NCI-H82 (cell line): ENCODE measurements around the gene RHBDL1.

Source experiments
- DNase-seq: peaks from one replicate; lab custom pipeline; 2025; lab: John Stamatoyannopoulos, UW

Gene RHBDL1

DNA sequence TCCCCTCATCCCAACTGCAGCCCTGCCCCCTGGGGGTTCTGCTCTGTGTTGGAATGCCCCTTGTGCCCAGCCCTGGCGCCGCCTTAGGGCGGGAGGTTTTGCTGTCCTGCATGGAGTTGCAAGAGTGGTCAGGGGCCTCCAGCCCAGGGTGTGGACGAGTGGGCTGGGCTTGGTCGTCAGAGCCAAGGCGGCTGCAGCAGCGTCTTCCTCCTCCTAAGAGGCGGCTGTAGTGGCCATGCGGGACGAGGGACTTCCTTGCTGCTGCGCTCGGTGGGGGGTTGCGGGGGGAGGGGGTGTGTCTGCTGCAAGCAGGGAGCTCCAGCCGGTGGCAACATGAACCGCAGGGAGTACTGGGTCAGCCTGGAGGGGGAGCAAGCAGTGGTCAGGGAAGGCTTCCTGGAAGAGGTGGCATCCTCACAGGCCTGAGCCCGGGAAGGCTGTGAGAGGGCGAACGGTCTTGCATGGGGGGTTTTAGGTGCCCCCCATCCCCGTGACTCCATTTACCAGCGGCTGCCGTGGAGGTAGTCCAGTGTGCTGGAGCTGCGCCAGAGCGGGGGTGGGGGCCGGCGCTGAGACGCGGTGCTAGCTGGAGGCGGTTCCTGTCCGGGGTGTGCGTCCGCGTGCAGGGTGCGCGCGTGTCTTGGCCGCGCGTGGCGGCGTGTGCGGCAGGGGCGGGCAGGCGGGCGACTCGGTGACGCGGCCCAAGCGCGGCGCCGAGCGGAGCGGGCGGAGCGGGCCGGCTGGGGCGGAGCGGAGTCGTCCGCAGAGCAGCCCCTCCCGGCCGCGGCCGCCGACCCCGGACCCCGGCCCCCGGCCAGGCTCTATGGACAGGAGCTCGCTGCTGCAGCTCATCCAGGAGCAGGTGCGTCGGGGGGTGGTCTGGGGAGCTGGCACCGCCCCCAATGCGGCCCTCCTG is at the start of gene RHBDL1:
Gene RHBDL1, plus strand, starts transcription at position 704 of the 916 bp plus-strand sequence. Its CDS starts 120 bp downstream, at position 824.
- peak; percentile 68 for DNase-seq

DNA sequence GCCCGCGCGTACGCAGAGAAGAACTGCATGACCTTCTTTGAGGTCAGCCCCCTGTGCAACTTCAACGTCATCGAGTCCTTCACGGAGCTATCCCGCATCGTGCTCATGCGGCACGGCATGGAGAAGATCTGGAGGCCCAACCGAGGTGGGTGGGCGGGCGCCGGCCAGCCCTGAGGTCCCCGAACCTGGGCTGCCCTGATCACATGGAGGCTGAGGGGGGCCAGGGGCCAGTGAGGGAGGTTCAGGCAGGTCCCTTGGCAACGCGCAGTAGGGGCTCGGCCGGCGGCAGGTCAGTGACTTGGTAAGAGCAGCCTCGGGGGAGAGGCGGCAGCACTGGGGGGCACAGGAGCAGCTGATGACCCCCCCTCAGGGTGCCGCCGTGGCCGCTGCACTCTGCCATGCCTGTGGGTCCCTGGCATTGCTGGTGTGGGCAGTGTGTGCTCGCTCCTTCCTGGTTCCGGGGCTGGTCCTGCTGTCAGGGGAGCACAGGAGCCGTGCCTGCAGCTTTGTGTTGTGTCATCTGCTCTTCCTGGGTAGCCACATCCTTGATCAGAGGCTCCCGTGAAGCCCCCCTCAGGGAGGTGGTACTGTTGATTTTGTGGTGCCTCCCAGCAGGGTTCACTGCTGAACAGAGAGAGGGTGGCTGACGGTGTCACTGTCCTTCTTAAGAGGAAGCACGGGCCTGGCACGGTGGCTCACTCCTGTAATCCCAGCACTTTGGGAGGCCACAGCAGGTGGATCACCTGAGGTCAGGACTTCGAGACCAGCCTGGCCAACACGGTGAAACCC is 49.3 kb upstream of the RHBDL1 start:
- no peak for DNase-seq

DNA sequence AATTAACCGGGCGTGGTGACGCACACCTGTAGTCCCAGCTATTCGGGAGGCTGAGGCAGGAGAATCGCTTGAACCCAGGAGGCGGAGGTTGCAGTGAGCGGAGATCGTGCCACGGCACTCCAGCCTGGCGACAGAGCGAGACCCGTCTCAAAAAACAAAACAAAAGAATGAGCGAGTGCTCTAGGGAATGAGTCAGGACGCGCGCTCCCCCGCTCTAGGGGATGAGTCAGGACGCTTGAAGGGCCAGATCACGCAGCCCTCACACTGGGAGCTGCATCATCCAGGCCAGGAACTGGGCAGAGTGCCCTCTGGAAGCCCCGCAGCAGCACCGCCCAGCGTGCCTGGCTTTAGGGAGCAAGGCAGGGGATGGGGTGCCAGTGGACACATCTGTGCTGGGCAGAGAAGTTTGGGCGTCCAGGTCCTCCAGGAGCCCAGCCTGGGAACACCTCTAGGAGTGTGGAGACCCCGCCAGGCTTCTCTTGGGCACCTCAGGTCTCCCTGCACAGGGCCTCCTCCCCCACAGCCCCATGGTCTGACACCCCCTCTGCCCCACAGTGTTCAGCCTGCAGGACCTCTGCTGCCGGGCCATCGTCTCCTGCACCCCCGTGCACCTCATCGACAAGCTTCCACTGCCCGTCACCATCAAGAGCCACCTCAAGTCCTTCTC is 48.6 kb upstream of the RHBDL1 start:
- DNase-seq = no peak

DNA sequence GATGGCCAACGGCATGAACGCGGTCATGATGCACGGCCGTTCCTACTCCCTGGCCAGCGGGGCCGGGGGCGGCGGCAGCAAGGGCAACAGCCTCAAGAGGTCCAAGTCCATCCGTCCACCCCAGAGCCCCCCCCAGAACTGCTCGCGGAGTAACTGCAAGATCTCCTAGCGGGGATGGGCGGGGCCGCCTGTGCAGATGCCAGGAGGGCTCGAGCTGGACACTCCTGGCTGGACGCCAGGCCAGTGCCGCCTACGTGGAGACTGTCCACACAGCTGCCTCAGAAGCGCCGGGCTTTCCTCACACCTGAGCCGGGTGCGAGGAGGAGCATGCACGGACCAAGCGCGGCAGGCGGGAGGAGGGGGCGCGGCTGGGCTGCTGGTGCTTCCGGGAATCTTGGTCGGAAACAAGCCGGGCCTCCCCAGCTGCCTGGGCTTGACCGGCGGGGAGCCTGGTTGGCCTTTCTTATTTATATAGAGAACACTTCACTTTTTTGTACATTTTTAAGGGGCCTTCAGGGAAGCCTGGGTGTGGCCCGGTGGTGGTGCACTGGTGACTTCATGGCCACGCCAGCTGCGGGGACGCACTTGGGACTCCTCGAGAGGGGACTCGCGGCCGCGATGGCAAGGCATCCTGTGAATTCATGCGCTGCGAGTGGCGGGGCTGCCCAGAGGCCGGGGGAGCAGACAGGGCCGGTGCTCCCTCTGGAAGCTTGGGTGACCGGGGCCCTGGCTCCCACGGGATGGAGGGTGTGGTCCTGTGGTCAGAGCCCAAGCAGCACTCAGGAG is 47.8 kb upstream of the RHBDL1 start:
- no peak for DNase-seq

DNA sequence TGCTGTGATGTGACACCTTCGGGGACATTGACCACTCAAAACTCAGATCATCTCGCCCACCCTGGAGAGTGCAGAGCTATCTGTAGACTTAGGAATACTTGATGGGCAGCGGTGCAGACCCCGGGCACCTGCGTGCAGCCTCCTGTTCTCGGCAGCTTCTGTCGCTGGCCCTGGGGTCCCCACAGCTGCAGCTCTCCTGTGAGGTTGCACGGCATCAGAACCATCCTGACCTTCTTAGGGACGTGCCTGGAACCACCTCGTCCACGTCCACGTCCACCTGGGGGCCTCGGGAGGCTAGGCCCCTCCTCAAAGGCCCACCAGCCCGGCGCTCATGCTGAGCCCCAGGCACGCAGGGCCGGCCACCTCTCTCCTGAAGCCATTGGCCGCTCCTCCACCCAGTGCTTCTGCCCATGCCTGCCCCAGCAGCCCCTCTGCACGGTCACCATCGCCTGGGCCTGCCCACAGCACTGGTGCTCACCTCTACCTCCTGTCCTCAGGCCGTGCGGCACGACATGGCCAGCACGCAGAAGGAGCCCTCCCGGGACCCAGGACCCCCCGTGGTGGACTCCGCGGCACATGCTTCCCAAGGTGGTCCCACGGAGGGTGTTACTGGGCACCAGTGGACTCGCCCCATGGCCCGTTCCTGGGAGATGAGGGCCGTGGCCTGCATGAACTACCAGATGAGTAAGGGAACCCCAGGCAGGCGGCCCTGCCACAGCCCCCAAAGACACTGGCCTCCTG is 47.0 kb upstream of the RHBDL1 start:
- no peak for DNase-seq

DNA sequence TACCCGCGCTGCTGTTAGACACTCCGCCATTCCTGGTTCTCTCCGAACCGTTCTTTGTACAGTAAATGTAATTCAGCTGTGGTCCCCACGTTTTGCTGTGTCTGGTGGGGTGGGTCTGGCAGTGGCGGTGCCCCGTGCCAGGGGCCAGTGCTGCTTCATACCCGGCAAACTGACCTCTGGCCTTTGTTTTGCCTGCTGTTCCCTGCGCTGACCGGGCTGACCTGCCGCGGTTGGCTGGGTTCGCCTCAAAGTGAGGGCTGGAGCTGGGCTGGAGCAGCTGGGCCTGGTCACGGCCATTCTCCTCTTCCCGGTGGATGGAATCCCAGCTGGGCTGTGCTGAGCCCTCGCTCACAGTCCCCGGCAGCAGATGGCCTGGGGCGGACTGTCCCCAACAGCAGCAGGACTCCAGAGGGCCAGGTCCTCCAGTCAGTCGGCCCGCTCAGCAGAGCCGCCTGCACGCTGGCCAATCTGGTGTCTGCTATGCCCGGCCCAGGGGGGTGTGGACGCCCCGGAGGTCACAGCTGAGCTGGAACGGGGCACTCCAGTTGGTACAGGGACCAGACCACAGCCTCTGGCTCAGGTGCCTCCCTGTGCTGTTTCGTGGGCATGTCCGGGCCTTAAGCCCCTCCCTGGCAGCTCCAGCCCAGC is 46.2 kb upstream of the RHBDL1 start:
- peak; percentile 80 for DNase-seq

DNA sequence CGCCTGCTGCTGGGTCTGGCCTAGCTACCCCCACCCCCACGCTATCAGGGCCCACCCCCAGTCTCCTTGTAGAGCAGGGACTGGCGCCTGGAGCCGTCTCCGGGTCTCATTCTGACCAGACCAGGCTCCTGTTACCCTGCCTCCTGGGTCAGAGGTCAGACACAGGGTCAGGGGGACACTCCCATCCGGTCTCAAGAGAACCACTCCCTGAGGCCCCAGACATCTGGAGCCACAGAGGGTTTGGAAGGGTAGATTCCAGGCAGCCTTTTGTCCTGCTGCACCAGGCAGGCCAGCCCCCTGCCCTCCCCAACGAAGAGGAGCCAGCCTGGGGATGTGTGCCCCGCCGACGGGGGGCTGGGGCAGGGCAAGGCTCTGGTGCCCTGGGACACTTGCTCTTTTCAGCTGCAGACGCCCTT is 45.6 kb upstream of the RHBDL1 start:
- no peak for DNase-seq

DNA sequence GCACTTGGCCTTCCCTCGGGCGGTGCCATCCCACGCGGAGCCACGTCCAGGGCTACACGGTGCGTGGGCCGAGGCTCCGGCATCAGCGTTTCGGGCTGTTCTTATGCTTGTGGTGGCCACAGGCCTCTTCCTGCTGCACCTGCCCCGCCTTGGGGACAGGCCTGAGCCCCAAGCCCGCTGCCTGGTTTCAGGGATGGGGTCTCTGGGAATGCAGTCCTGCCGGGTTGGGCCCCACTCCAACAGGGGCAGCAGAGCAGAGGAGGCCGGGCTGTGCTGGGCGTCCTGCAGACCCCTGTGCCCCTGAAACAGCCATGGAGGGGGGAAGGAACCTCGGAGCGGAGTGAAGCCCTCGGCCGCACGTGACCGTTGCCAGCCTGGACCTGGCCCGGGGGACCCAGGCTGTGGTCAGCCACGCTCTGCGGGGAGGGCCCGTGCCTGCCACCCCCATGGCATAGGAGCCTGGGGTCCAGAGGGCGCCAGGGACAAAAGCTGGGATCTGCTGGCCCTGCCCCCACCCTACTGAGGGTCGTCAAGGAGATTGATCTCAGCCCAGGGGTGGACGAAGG is 45.1 kb upstream of the RHBDL1 start:
- DNase-seq = no peak

DNA sequence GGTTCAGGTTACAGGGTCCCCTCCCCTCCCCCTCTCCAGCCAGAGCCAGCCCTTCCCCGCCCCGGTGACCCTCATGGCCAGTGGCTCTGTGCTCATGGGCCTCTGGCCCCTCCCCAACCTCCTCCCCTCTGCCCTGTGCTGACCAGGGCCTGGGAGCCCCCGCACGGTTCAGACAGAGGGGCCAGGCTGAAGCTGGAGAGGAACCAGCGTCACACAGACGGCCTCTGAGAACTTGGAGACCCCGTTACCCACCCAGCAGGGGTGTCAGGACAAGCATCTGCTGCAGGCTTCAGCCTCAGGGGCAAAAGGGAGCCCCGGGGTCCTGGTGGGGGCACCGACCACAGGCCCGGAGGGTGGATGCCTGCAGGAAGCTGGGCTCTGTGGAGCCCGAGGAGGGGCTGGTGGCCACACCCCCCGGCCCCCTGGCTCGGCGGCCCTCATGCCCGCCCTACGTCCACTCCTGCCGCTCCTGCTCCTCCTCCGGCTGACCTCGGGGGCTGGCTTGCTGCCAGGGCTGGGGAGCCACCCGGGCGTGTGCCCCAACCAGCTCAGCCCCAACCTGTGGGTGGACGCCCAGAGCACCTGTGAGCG is 44.6 kb upstream of the RHBDL1 start, which contains the start of gene WFIKKN1:
Gene WFIKKN1, plus strand, starts transcription at position 171 of the 591 bp plus-strand sequence. Its CDS starts 269 bp downstream, at position 440.
- DNase-seq = no peak

DNA sequence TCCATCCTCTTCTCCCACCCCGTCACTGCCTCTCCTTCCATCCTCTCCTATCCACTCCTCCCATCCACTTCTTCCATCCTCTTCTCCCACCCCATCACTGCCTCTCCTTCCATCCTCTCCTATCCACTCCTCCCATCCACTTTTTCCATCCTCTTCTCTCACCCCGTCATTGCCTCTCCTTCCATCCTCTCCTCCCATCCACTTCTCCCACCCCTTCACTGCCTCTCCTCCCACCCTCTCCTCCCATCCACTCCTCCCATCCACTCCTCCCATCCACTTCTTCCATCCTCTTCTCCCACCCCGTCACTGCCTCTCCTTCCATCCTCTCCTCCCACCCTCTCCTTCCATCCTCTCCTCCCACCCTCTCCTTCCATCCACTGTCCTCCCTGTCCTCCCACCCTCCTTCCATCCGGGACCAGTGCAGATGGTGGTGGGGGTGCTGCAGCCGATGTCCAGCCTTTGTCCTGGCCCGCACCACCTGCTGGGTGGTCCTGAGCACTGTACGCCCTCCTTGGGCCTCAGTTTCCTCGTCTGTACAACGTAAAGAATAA is 43.6 kb upstream of the RHBDL1 start:
- no peak for DNase-seq

DNA sequence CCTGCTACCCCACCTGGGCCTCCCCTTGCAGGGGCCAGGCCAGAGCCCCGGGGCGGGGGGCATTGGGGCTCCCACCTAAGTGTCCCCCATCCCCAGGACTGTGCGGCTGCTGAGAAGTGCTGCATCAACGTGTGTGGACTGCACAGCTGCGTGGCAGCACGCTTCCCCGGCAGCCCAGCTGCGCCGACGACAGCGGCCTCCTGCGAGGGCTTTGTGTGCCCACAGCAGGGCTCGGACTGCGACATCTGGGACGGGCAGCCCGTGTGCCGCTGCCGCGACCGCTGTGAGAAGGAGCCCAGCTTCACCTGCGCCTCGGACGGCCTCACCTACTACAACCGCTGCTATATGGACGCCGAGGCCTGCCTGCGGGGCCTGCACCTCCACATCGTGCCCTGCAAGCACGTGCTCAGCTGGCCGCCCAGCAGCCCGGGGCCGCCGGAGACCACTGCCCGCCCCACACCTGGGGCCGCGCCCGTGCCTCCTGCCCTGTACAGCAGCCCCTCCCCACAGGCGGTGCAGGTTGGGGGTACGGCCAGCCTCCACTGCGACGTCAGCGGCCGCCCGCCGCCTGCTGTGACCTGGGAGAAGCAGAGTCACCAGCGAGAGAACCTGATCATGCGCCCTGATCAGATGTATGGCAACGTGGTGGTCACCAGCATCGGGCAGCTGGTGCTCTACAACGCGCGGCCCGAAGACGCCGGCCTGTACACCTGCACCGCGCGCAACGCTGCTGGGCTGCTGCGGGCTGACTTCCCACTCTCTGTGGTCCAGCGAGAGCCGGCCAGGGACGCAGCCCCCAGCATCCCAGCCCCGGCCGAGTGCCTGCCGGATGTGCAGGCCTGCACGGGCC is 42.8 kb upstream of the RHBDL1 start:
- DNase-seq = no peak

DNA sequence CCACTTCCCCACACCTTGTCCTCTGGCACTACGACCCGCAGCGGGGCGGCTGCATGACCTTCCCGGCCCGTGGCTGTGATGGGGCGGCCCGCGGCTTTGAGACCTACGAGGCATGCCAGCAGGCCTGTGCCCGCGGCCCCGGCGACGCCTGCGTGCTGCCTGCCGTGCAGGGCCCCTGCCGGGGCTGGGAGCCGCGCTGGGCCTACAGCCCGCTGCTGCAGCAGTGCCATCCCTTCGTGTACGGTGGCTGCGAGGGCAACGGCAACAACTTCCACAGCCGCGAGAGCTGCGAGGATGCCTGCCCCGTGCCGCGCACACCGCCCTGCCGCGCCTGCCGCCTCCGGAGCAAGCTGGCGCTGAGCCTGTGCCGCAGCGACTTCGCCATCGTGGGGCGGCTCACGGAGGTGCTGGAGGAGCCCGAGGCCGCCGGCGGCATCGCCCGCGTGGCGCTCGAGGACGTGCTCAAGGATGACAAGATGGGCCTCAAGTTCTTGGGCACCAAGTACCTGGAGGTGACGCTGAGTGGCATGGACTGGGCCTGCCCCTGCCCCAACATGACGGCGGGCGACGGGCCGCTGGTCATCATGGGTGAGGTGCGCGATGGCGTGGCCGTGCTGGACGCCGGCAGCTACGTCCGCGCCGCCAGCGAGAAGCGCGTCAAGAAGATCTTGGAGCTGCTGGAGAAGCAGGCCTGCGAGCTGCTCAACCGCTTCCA is 42.0 kb upstream of the RHBDL1 start:
- DNase-seq = no peak

DNA sequence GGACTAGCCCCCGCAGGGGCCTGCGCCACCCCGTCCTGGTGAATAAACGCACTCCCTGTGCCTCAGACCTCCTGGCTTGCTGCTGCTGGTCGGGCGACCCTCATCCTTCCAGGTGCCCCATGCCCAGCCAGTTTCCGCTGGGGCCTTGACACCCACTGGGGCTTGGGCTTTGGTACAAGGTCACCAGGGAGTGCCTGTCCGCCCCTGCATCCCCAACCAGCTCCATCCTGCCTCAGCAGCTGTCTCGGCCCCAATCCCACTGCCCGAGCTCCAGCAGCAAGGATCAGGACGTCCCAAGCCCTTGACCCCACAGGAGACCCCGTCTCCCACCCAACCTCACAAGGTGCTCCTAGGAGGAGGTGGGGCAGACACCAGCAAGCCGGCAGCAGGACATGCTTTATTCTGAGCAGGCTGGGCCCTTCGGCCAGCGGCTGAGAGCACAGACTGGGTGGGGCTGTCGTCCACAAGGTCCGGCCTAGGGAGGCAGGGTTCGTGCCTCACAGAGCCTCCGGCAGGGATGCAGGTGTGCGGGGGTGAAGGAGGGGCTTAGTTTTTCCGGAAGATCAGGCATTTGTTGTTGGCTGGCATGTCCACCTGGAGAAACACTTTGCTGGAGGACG is 41.3 kb upstream of the RHBDL1 start:
- no peak for DNase-seq

DNA sequence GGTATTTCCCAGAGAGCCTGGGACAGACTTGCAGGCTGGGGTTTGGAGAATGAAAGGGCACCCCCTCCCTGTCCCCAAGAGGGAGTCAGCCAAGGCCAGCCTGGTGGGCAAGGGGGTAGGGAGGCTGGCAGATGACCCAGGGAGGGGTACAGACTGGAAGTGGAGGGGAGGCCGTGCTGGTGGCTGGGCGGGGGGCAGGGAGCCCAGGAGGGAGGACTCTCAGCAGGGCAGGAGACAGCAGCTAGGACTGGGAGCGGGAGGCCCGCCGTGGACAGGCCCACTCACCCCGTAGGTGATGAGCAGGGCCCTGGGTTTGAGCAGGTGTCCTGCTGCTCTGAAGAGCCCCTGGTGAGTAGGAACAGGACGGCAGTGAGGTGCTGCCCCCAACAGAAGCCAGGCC is 40.5 kb upstream of the RHBDL1 start:
- DNase-seq = no peak

DNA sequence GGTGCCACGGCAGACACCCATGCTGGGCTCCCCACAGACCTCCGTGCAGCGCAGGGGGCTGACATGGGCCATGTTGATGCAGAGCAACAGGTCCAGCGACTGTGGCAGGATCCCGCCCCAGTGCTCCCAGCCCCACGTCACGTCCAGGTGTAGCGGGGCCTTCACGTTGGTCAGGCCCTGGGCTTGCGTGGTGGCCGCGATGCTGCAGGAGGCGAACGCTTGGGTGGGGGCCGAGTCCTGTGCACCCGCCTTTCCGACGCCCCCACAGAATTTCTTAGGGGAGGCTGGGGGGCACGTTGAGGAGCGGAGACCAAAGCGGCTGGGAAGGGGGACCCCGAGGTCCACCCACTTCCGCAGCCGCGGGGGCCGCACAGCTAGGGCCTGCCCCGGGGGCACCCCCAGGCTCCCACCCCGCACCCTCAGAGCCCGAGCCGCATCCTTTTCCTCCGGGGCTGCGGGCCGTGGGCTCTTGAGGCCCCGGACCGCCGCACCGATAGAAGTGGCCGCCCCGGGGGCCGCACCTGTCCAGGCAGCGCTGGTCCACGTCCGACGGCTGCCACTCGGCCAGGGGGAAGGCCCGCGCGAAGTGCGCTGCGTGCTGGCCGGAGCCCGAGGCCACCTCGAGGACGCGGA is 39.8 kb upstream of the RHBDL1 start:
- DNase-seq = no peak

DNA sequence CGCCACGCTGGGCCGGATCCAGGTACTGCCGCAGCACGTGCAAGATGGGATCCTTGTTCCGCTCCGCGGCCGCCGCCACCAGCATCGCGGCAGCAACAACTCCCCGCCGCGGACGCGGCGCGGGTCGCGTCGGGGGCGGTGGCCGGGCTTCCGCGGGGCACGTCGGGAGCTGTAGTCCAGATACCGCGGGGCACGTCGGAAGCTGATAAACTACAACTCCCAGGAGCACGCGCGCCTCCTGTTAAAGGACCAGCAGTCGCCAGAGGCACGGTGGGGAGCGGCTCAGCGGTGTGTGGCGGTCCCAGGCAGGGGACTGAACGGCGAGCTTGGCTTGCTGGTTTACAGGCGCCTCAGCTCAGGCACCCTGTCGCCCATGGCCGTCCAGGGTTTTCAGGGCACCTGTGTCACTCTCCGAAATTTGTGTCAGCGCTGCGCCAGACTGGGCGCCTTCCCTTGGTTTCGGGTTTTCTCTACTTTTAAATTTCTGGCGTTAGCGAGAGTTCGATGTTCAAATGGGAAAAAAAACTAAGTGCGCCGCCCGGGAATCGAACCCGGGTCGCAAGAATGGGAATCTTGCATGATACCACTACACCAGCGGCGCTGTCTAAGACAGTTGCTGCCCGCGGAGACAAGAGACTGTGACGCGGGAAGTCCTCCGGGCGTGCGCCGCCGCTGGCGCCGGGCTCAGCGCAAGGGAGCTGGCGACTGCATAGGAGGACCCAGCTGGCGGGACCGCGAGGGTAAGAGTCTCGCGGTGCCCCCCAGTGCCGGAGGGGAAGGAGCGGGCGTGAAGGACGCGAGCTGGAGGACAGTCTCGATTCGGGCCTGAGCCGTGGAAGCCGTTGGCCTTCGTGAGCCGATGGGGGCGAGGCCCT is 39.0 kb upstream of the RHBDL1 start, which contains the start of gene METTL26:
Gene METTL26, minus strand, starts transcription at position 100 of the 875 bp plus-strand sequence. Its CDS starts 15 bp downstream, at position 85.
- peak; percentile 98 for DNase-seq
